ENCODE results near the gene MSL1. TPM values are rescaled to one million over a fixed set of nuclear protein-coding genes. Genes with fewer than 3 reads are reported as not detected.

Gene MSL1
- total and polyA plus RNA-seq, 2 of the 4 experiments (the other 2 are of a cell fraction), result 28.3 to 48.4 TPM

GRCh38 chr17:40158438-40159013 is 36.8 kb downstream of the MSL1 start:
- peaks cover 46 to 71% of the 10 kb centered on the region in 2 experiments for H3K79me1 ChIP-seq (ENCODE audit: low read depth in 1 of 2, low read length in 2 of 2)
- ATAC-seq (ENCODE audit: low read depth) (no peak), DNase-seq (no peak)
- H3K14ac ChIP-seq (replicated peaks; ENCODE audit: low read depth, low read length), result no peak overlapping the region
- intact Hi-C loops (cut with micrococcal nuclease) (no loop called here), dilution Hi-C loops (cut with HindIII; ENCODE audit: low sequenced_read_pairs, unreplicated experiment) (no loop called here), in situ Hi-C loops (cut with MboI; ENCODE audit: low sequenced_read_pairs) (no loop called here)
- H2BK15ac ChIP-seq (ENCODE audit: low read depth, low read length), result no peak overlapping the region
- TF ChIP-seq RFX5 (IDR thresholded peaks at IDR 0.05; ENCODE audit: low read depth, low read length) (no peak), CTCF (conservative IDR thresholded peaks at IDR 0.05; ENCODE audit: low read depth, low read length) (no peak), POLR2A (IDR thresholded peaks at IDR 0.05; ENCODE audit: low read depth, low read length) (no peak), SMC3 (IDR thresholded peaks at IDR 0.05; ENCODE audit: low read depth, low read length) (no peak), FOS (IDR thresholded peaks at IDR 0.05; ENCODE audit: low read depth, low read length) (no peak), BHLHE40 (IDR thresholded peaks at IDR 0.05; ENCODE audit: low read depth, low read length) (no peak), MAZ (IDR thresholded peaks at IDR 0.05; ENCODE audit: borderline replicate concordance, low read depth, low read length) (no peak), CEBPB (IDR thresholded peaks at IDR 0.05; ENCODE audit: low read depth, low read length) (no peak), RCOR1 (IDR thresholded peaks at IDR 0.05; ENCODE audit: insufficient replicate concordance, low read length) (no peak), RAD21 (IDR thresholded peaks at IDR 0.05; ENCODE audit: low read length) (no peak), MXI1 (IDR thresholded peaks at IDR 0.05; ENCODE audit: borderline replicate concordance, low read depth, low read length) (no peak)
- no peak overlapping the region for H2AK5ac ChIP-seq (ENCODE audit: low read depth, low read length)
- no peak overlapping the region for H3K4me2 ChIP-seq (ENCODE audit: low read depth, low read length)
- H2AFZ ChIP-seq (replicated peaks; ENCODE audit: low read length, poor library complexity), result no peak overlapping the region
- no peak overlapping the region for H3K56ac ChIP-seq (ENCODE audit: extremely low read depth, insufficient read depth, low read length)
- no TSS peak for BruUV-seq (replicated peaks)
- H2BK120ac ChIP-seq (ENCODE audit: low read depth, low read length), result no peak overlapping the region
- no peak overlapping the region for H2AK9ac ChIP-seq (replicated peaks; ENCODE audit: low read depth, low read length, poor library complexity)
- H4K20me1 ChIP-seq (ENCODE audit: insufficient read depth, low read length), result peaks cover 19% of the 10 kb centered on the region
- no peaks in the 10 kb centered on the region for H3K27me3 ChIP-seq (ENCODE audit: control insufficient read depth, insufficient read depth, low read length)
- no peak overlapping the region for H2BK5ac ChIP-seq (ENCODE audit: low read depth, low read length, poor library complexity, severe bottlenecking)
- no CpG with 5 or more reads among the region's 3 CpGs for WGBS, 2 experiments (ENCODE audit: extremely low coverage in 2 of 2, insufficient read length in 1 of 2)
- peaks cover 9% of the 10 kb centered on the region for H3K9me1 ChIP-seq (ENCODE audit: insufficient read depth, low read length)
- no peak overlapping the region for H4K8ac ChIP-seq (ENCODE audit: low read depth in 2 of 2, low read length in 2 of 2)
- H3K27ac ChIP-seq (ENCODE audit: insufficient read depth, low read length), result no peak overlapping the region
- POLR2A ChIA-PET (ENCODE audit: unreplicated experiment), result no interaction called here
- H3K23ac ChIP-seq (ENCODE audit: low read depth, low read length), result peak overlapping the region; percentile 75
- peaks cover 36% of the 10 kb centered on the region for H3K36me3 ChIP-seq (ENCODE audit: control insufficient read depth, insufficient read depth, low read length)
- H2BK20ac ChIP-seq (ENCODE audit: low read depth, low read length), result no peak overlapping the region
- no peak overlapping the region for H4K5ac ChIP-seq (ENCODE audit: low read depth, low read length)
- H3K4me3 ChIP-seq (ENCODE audit: insufficient read depth, low read depth, low read length), result no peak overlapping the region
- no peak overlapping the region for H3K4ac ChIP-seq (ENCODE audit: low read depth, low read length)
- no peak overlapping the region for H4K91ac ChIP-seq (ENCODE audit: insufficient read depth, low read depth, low read length)
- no peak overlapping the region for H3K9ac ChIP-seq (ENCODE audit: low read depth, low read length)
- CTCF ChIA-PET, result interaction anchor here (1.1 kb wide), 1 partner anchor 10 kb away, joined by 4 read pairs; no protein-coding TSS in a partner anchor
- no peak overlapping the region for H3K18ac ChIP-seq (ENCODE audit: low read depth, low read length)
- H3K4me1 ChIP-seq (ENCODE audit: control insufficient read depth, insufficient read depth, low read length), result no peaks in the 10 kb centered on the region; the same call in 1 of the 2 replicates
- no peaks in the 10 kb centered on the region for H3K9me3 ChIP-seq (ENCODE audit: control insufficient read depth, insufficient read depth, low read length)
